ENCODE measurements around the gene CACFD1. TPM values are rescaled to one million over a fixed set of nuclear protein-coding genes. Genes with fewer than 3 reads are reported as not detected.
A peak's percentile ranks its signal among the peaks of the same experiment; 100 is the strongest.

Gene CACFD1
- total and polyA plus RNA-seq, 2 of the 13 experiments (the other 11 are each of a cell fraction or from before 2014, with no cell fraction given): 13.8 to 14.6 TPM

GRCh38 chr9:133417541-133418461, 42.0 kb upstream of the CACFD1 start, which contains the start of gene REXO4 (continued):
- TF ChIP-seq, protein P1, sequence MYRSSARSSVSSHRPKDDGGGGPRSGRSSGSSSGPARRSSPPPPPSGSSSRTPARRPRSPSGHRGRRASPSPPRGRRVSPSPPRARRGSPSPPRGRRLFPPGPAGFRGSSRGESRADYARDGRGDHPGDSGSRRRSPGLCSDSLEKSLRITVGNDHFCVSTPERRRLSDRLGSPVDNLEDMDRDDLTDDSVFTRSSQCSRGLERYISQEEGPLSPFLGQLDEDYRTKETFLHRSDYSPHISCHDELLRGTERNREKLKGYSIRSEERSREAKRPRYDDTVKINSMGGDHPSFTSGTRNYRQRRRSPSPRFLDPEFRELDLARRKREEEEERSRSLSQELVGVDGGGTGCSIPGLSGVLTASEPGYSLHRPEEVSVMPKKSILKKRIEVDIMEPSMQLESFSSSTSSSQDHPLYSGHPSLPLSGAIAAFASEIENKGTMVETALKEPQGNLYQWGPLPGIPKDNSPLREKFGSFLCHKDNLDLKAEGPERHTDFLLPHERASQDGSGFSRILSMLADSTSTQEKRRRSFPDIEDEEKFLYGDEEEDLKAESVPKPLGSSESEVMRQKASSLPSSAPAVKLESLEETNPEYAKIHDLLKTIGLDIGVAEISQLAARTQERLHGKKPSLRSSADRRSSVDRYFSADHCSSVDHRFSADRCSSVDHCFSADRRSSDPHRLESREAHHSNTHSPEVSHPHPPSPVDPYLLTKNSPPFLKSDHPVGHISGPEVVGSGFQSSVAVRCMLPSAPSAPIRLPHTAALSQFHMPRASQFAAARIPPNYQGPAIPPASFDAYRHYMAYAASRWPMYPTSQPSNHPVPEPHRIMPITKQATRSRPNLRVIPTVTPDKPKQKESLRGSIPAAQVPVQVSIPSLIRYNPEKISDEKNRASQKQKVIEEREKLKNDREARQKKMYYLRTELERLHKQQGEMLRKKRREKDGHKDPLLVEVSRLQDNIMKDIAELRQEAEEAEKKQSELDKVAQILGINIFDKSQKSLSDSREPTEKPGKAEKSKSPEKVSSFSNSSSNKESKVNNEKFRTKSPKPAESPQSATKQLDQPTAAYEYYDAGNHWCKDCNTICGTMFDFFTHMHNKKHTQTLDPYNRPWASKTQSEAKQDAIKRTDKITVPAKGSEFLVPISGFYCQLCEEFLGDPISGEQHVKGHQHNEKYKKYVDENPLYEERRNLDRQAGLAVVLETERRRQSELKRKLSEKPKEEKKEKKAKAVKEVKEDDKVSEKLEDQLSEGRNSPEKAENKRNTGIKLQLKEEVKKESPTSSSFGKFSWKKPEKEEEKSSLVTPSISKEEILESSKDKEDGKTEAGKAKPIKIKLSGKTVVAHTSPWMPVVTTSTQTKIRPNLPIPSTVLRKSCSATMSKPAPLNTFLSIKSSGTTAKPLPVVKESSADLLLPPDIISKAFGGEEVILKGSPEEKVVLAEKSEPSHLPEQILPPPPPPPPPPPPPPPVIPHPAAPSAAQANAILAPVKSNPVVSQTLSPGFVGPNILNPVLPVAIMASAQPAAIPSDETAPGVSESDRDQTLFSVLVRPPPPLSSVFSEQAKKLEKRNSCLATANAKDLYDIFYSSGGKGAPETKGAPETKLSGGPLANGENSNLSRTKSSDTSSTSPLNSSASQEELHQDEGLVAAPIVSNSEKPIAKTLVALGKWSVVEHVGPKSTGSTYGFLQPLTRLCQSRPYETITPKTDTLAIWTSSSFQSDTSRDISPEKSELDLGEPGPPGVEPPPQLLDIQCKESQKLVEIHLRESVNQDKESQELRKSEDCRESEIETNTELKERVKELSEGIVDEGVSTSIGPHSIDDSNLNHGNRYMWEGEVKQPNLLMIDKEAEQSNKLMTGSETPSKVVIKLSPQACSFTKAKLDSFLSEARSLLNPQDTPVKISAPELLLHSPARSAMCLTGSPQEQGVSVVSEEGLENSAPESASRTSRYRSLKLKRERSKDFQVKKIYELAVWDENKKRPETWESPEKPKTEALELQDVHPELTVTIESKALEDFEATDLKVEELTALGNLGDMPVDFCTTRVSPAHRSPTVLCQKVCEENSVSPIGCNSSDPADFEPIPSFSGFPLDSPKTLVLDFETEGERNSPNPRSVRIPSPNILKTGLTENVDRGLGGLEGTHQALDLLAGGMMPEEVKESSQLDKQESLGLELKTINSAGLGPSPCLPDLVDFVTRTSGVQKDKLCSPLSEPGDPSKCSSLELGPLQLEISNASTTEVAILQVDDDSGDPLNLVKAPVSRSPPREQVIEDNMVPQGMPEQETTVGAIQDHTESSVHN (CRISPR knock-in tag; IDR thresholded peaks at IDR 0.05): no peak
- TF ChIP-seq, protein P2, sequence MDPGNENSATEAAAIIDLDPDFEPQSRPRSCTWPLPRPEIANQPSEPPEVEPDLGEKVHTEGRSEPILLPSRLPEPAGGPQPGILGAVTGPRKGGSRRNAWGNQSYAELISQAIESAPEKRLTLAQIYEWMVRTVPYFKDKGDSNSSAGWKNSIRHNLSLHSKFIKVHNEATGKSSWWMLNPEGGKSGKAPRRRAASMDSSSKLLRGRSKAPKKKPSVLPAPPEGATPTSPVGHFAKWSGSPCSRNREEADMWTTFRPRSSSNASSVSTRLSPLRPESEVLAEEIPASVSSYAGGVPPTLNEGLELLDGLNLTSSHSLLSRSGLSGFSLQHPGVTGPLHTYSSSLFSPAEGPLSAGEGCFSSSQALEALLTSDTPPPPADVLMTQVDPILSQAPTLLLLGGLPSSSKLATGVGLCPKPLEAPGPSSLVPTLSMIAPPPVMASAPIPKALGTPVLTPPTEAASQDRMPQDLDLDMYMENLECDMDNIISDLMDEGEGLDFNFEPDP (CRISPR knock-in tag; conservative IDR thresholded peaks at IDR 0.05): 0 out of 2 replicates have a peak, but pooled peaks have one; percentile 39
- TF ChIP-seq ZSCAN12 (CRISPR knock-in tag; IDR thresholded peaks at IDR 0.05) (peak; percentile 37; the same call in 1 of the 2 replicates), NFKB2 (CRISPR knock-in tag; IDR thresholded peaks at IDR 0.05; ENCODE audit: borderline replicate concordance) (peak; percentile 68), DZIP1 (CRISPR knock-in tag; IDR thresholded peaks at IDR 0.05) (no peak), TCF7L2 (IDR thresholded peaks at IDR 0.05; ENCODE audit: low read depth, low read length) (no peak), ZNF569 (CRISPR knock-in tag; IDR thresholded peaks at IDR 0.05; ENCODE audit: borderline replicate concordance) (no peak)
- TF ChIP-seq, protein P3, sequence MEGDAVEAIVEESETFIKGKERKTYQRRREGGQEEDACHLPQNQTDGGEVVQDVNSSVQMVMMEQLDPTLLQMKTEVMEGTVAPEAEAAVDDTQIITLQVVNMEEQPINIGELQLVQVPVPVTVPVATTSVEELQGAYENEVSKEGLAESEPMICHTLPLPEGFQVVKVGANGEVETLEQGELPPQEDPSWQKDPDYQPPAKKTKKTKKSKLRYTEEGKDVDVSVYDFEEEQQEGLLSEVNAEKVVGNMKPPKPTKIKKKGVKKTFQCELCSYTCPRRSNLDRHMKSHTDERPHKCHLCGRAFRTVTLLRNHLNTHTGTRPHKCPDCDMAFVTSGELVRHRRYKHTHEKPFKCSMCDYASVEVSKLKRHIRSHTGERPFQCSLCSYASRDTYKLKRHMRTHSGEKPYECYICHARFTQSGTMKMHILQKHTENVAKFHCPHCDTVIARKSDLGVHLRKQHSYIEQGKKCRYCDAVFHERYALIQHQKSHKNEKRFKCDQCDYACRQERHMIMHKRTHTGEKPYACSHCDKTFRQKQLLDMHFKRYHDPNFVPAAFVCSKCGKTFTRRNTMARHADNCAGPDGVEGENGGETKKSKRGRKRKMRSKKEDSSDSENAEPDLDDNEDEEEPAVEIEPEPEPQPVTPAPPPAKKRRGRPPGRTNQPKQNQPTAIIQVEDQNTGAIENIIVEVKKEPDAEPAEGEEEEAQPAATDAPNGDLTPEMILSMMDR (CRISPR knock-in tag; IDR thresholded peaks at IDR 0.05): peak; percentile 44
- TF ChIP-seq, protein P4, sequence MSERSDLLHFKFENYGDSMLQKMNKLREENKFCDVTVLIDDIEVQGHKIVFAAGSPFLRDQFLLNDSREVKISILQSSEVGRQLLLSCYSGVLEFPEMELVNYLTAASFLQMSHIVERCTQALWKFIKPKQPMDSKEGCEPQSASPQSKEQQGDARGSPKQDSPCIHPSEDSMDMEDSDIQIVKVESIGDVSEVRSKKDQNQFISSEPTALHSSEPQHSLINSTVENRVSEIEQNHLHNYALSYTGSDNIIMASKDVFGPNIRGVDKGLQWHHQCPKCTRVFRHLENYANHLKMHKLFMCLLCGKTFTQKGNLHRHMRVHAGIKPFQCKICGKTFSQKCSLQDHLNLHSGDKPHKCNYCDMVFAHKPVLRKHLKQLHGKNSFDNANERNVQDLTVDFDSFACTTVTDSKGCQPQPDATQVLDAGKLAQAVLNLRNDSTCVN (CRISPR knock-in tag; IDR thresholded peaks at IDR 0.05; ENCODE audit: borderline replicate concordance): 0 out of 2 replicates have a peak, but pooled peaks have one; percentile 45
- TF ChIP-seq, protein P5, sequence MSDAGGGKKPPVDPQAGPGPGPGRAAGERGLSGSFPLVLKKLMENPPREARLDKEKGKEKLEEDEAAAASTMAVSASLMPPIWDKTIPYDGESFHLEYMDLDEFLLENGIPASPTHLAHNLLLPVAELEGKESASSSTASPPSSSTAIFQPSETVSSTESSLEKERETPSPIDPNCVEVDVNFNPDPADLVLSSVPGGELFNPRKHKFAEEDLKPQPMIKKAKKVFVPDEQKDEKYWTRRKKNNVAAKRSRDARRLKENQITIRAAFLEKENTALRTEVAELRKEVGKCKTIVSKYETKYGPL (CRISPR knock-in tag; IDR thresholded peaks at IDR 0.05): no peak

Measured in HepG2 (cell line).